Activated CD4-positive, alpha-beta T cell treated with anti-CD3 and anti-CD28 coated beads, Interleukin-2, amount 10 ng/mL, durations not matched to agents 7 days and 5 days (primary cell): ENCODE results near the gene CELA2A. TPM values are rescaled to one million over a fixed set of nuclear protein-coding genes. Genes with fewer than 3 reads are reported as not detected.
A peak's percentile ranks its signal among the peaks of the same experiment; 100 is the strongest.

Source experiments
- CTCF ChIA-PET: fragments of 350-600 bp; sonication (Branson Sonifier 250); formaldehyde crosslinking; loops from one replicate; lab custom pipeline; 2021; ENCODE audit warnings: antibody characterized with exemption; lab: Charles Lee
- POLR2A ChIA-PET: fragments of 350-600 bp; sonication (Branson Sonifier 250); formaldehyde crosslinking; loops from one replicate; lab custom pipeline; 2021; ENCODE audit warnings: antibody characterized with exemption; lab: Charles Lee
- DNase-seq: peaks from one replicate; pipeline ENCODE4 v3.0.0-alpha.2; 2020
- H3K27ac Mint-ChIP-seq: one replicate; pipeline ENCODE4 v1.8.0; 2021; ENCODE audit warnings: mild to moderate bottlenecking, moderate library complexity, mixed read lengths
- H3K27me3 Mint-ChIP-seq: one replicate; pipeline ENCODE4 v1.8.0; 2021; ENCODE audit warnings: mixed read lengths
- H3K36me3 Mint-ChIP-seq: one replicate; pipeline ENCODE4 v1.8.0; 2021; ENCODE audit warnings: low read depth, mixed read lengths
- H3K4me1 Mint-ChIP-seq: one replicate; pipeline ENCODE4 v1.8.0; 2021; ENCODE audit warnings: mixed read lengths
- H3K4me3 Mint-ChIP-seq: one replicate; pipeline ENCODE4 v1.8.0; 2021; ENCODE audit warnings: mild to moderate bottlenecking, moderate library complexity, mixed read lengths
- H3K9me3 Mint-ChIP-seq: one replicate; pipeline ENCODE4 v1.8.0; 2021; ENCODE audit warnings: mixed read lengths
- total RNA-seq, 2 experiments: library from RNA; stranded (reverse); gene quantifications; one replicate each; pipeline ENCODE4 v1.2.3, GENCODE V29; 2021

Gene CELA2A
- total RNA-seq, 2 experiments from 2014 or later: not detected

DNA sequence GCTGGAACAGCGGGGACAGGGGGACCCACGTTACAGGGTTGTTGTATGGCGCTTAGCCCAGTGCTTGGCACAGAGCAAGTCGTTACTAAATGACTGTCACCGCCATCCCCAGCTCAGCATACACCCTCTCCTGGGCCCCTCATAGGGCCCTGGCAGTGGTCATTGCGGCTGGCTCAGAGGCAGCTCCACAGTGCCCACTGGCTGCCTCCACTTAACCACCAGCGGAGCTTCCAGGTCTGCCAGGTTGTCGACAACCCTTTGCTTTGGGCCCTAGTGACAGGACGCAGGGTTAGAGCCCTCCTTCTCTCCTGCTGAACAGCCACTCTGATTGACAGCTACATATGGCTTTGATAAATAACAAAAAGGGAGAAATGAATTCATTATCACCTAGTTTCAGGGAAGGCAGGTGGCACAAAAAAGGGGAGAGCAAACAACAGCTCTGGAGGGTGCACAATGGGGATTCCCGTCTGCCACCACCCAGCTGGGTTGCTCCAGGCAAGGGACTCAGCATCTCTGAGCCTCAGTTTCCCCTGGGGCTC, 42.0 kb upstream of the CELA2A start:
- Mint-ChIP-seq H3K9me3 (no peaks in the 10 kb centered on the region), H3K27me3 (no peaks in the 10 kb centered on the region), H3K36me3 (peaks cover 30% of the 10 kb centered on the region), H3K4me3 (no peak overlapping the region), H3K27ac (no peak overlapping the region), H3K4me1 (peaks cover 71% of the 10 kb centered on the region)
- ChIA-PET POLR2A (no interaction called here), CTCF (interaction anchor here (0.6 to 1.1 kb wide), 4 partner anchors 9 to 185 kb away, joined by 3 to 4 read pairs (median 3); no protein-coding TSS in a partner anchor)
- no peak for DNase-seq

DNA sequence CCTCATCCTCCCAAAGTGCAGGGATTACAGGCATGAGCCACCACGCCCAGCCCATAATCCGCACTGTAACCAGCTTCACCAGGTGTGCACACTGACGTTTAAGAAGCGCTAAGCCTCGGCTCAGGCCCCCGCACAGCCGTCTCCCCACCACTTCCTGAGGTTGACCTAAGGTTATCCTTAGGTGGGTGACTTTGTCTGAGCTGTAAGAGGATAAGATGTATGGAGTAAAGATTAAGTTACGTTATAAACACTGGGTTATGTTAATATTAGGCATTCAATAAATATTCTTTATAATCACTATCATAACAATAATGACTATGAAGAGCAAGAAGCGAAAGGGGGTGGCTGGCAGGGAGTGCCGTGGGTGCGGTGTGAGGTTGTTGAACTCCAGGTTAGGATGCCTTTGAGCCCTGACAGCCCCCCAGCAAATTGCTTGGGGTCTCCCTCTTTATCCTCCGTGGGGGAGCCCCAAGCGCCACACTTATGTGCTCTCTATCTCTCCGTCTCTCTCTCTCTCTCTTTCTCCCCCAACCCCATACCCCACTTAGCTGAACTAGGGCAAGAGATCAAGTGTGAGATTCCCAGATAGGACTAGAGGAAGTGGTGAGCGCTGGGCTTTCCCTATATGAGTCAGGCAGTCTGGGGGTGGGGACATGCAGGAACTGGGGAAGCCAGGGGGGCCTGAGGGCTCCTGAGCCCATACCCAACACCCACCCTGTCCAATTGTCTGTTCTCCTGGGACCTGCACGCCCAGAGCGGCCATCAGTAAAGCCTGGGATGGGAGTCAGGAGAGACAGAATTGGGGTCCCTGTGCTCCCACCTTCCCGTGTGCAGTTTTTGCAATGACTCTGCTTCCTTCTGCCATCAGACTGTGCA, 39.2 kb upstream of the CELA2A start:
- Mint-ChIP-seq H3K4me1 (peaks cover 58% of the 10 kb centered on the region), H3K27ac (peak overlapping the region; percentile 76), H3K27me3 (no peaks in the 10 kb centered on the region), H3K36me3 (peaks cover 35% of the 10 kb centered on the region), H3K9me3 (no peaks in the 10 kb centered on the region), H3K4me3 (peak overlapping the region; percentile 13)
- CTCF ChIA-PET: interaction anchor here (0.6 to 1.0 kb wide), 5 partner anchors 11 to 169 kb away, joined by 3 read pairs; no protein-coding TSS in a partner anchor
- POLR2A ChIA-PET: interaction anchor here (0.5 kb wide), 1 partner anchor 104 kb away, joined by 3 read pairs; no protein-coding TSS in a partner anchor
- peak; percentile 43 for DNase-seq

DNA sequence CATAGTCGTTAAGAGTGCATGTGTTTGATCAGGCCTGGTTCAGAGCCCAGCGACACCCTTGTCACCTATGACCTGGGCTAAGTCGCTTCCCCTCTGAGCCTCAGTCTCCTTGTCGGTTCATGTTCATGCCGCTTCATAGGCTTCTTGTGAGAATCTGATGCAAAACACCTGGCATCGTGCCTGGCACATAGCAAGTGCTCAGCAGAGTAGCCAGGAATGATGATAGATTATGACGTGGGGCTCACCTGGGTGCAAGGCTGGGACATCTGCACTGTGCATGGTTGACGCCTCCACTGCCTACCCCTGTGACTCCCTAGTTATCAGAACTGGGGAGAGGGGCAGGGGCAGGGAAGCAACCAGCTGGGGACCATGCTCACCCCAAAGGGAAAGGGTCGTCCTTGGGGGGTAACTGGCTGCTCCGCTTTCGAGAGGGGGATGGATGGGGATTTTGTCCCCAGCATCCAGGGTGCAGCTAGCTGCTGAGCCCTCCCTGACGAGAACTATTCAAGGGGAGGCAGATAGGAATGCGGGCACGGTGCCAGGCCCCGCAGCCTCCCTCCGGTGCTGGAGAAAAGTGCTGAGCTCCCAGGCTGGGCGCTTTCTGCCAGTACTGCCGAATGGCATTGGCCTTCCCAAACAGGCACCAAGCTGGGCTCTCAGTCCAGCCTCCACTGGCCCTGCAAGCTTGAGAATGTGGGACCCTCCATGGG, 37.6 kb upstream of the CELA2A start:
- H3K4me3 Mint-ChIP-seq: no peak overlapping the region
- CTCF ChIA-PET: interaction anchor here (1.4 to 1.7 kb wide), 3 partner anchors 13 to 81 kb away, joined by 3 to 4 read pairs (median 3); no protein-coding TSS in a partner anchor
- peaks cover 48% of the 10 kb centered on the region for H3K4me1 Mint-ChIP-seq
- peaks cover 31% of the 10 kb centered on the region for H3K36me3 Mint-ChIP-seq
- H3K27ac Mint-ChIP-seq: no peak overlapping the region
- H3K9me3 Mint-ChIP-seq: no peaks in the 10 kb centered on the region
- POLR2A ChIA-PET: no interaction called here
- H3K27me3 Mint-ChIP-seq: no peaks in the 10 kb centered on the region
- DNase-seq: no peak

DNA sequence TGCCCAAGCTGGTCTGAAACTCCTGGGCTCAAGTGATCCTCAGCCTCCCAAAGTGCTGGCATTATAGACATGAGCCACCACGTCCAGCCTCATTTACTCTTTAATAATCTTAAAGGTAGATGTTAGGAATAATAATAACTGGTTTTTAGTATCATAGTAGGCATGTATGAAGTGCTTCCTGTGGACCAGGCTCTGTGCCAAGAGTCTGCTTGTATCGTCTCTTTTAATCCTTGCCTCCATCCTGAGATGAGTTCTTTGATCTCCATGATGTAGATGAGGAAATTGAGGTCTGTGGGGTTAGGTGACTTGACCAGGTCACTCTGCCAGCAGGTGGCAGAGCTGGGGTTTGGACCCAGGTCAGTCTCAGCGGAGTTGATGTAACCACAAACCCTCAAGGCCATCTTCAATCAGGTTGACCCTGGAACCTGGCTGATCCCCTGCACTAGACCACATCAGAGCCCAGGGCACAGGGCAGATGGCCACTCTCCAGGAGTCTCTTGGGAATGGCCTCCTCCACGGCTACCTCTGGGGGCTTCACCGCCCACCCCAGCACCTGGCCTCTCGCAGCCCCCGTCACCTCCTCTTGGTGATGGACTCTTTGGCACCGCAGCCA, 35.6 kb upstream of the CELA2A start:
- H3K27me3 Mint-ChIP-seq: no peaks in the 10 kb centered on the region
- no peak overlapping the region for H3K4me3 Mint-ChIP-seq
- DNase-seq: no peak
- ChIA-PET POLR2A (no interaction called here), CTCF (interaction anchor here (1.0 to 2.0 kb wide), 5 partner anchors 9 to 62 kb away, joined by 4 to 5 read pairs (median 4); no protein-coding TSS in a partner anchor)
- no peaks in the 10 kb centered on the region for H3K9me3 Mint-ChIP-seq
- no peak overlapping the region for H3K27ac Mint-ChIP-seq
- peaks cover 29% of the 10 kb centered on the region for H3K4me1 Mint-ChIP-seq
- H3K36me3 Mint-ChIP-seq: peaks cover 20% of the 10 kb centered on the region

DNA sequence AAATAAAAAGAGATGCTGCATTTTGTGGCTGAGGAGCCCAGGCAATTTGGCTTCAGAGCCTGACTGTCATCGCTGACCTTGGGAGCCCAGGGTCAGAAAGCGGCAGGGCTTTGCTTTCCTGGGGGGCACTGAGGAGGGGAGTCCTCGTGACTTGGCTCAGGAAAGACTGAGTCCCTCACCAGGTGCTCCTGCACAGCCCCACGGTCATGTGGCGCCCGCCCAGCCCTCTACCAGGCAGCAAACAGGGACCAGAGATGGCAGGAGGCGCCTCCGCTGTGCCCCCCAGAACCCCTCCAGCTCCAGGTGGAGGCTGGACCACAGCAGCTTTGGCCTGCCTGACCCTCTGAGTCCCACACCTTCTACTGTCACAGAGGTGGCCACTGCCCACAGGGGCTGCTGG, 33.7 kb upstream of the CELA2A start:
- CTCF ChIA-PET: interaction anchor here (1.6 kb wide), 1 partner anchor 9 kb away, joined by 5 read pairs; no protein-coding TSS in a partner anchor
- H3K4me1 Mint-ChIP-seq: peaks cover 14% of the 10 kb centered on the region
- peaks cover 24% of the 10 kb centered on the region for H3K36me3 Mint-ChIP-seq

DNA sequence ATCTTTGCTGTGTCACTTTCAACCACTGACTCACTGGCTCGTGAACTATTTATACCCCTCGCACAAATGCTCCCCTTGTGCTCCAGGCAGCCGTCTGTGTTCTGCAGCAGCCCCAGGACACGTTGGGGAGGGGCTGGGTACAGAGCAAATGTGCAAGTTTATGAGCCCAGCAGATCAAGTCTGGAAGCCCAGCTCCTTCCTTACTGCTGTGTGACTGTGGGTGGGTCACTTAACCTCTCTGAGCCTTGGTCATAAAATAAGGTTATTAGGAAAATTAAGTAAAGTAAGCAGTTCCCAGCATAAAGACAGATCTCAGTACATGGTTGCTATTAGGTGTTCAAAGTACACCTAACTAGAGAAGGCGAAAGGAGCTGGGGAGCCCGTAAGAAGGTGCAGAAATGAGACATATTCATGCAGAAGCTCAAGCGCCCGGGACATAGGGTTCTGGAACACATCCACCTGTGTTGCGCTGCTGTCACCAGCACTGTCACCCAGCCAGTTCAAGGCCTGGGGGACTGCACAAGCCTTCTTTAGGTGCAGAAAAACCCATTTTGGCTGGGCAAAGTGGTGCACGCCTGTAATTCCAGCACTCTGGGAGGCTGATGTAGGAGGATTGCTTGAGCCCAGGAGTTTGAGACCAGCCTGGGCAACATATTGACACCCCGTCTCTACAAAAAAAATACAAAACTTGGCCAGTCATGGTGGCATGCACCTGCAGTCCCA, 33.0 kb upstream of the CELA2A start:
- H3K27ac Mint-ChIP-seq: no peak overlapping the region
- DNase-seq: no peak
- no peaks in the 10 kb centered on the region for H3K9me3 Mint-ChIP-seq
- peaks cover 24% of the 10 kb centered on the region for H3K36me3 Mint-ChIP-seq
- POLR2A ChIA-PET: no interaction called here
- H3K27me3 Mint-ChIP-seq: no peaks in the 10 kb centered on the region
- no peak overlapping the region for H3K4me3 Mint-ChIP-seq
- peaks cover 12% of the 10 kb centered on the region for H3K4me1 Mint-ChIP-seq
- CTCF ChIA-PET: interaction anchor here (0.7 to 1.6 kb wide), 2 partner anchors 8 to 243 kb away, joined by 4 to 5 read pairs; no protein-coding TSS in a partner anchor

More for the DNA sequence above, 33.7 kb upstream of the CELA2A start:
- no peaks in the 10 kb centered on the region for H3K27me3 Mint-ChIP-seq
- no peaks in the 10 kb centered on the region for H3K9me3 Mint-ChIP-seq
- POLR2A ChIA-PET: no interaction called here
- no peak for DNase-seq
- no peak overlapping the region for H3K4me3 Mint-ChIP-seq
- no peak overlapping the region for H3K27ac Mint-ChIP-seq

DNA sequence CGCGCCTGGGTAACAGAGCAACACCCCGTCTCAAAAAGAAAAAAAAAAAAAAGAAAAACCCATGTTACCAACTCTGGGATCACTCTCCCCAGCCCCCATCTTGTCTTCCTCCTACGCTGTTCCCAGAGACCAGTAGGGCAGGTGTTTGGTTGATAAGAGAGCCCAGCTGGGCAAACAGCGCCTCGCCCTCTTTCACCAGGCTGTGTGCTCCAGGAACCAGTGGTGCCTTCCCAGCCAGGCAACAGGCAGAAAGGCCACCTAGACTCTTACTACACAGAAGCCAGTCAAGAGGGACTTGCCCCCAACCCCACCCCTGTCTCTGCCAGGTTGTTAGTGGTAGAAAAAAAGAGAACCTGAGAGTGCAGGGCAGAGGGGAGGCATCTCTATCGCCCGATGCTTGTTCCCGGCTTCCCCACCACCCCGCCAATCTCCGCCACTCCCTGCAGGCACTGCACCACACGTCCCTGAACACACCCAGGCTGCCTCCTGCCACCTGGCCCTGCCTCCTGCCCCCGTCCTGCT, 32.3 kb upstream of the CELA2A start:
- peaks cover 9% of the 10 kb centered on the region for H3K4me1 Mint-ChIP-seq
- CTCF ChIA-PET: interaction anchor here (0.6 to 0.7 kb wide), 2 partner anchors 39 to 244 kb away, joined by 3 to 4 read pairs; no protein-coding TSS in a partner anchor

DNA sequence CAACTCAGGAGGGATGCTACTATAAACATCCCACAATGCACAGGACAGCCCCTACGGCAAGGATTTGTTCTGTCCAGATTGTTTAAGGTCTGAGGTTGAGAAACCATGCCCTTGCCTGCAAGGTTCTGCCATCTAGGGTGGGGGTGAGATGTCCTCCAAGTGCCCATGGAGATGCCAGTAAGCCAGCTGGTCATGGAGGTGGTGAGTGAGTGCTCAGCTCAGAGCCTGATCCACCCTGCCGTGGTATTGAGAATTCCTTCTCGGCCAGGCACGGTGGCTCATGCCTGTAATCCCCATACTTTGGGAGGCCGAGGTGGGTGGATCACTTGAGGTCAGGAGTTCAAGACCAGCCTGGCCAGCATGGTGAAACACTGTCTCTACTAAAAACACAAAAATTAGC, 31.6 kb upstream of the CELA2A start:
- Mint-ChIP-seq H3K9me3 (no peaks in the 10 kb centered on the region), H3K27ac (no peak overlapping the region), H3K4me1 (peaks cover 9% of the 10 kb centered on the region), H3K36me3 (peaks cover 19% of the 10 kb centered on the region), H3K4me3 (no peak overlapping the region), H3K27me3 (no peaks in the 10 kb centered on the region)
- DNase-seq: no peak
- ChIA-PET CTCF (no interaction called here), POLR2A (no interaction called here)

More for the DNA sequence above, 32.3 kb upstream of the CELA2A start:
- no peaks in the 10 kb centered on the region for H3K9me3 Mint-ChIP-seq
- H3K36me3 Mint-ChIP-seq: peaks cover 21% of the 10 kb centered on the region
- DNase-seq: no peak
- H3K4me3 Mint-ChIP-seq: no peak overlapping the region
- POLR2A ChIA-PET: no interaction called here
- H3K27ac Mint-ChIP-seq: no peak overlapping the region
- no peaks in the 10 kb centered on the region for H3K27me3 Mint-ChIP-seq

DNA sequence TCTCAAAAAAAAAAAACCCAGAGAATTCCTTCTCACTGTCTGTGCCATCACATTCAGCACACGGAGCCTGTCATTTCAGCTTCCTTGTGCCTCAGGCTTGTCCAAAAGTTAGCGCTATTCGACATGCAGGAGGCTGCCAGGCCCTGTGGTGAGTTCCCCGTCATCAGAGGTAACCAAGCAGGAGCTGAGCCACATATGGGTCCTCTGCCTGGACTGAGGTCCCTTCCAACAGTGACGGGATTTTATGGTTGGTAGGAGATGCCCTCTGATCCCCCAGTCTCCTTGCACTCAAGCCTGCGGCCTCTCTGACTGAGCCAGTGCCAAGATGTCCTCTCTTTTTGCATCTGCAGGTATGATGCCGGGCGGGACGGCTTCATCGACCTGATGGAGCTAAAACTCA, 31.0 kb upstream of the CELA2A start:
- H3K4me3 Mint-ChIP-seq: no peak overlapping the region
- CTCF ChIA-PET: interaction anchor here (0.6 to 2.0 kb wide), 2 partner anchors 102 to 108 kb away, joined by 3 to 10 read pairs; no protein-coding TSS in a partner anchor
- no peak for DNase-seq
- H3K4me1 Mint-ChIP-seq: peaks cover 9% of the 10 kb centered on the region
- H3K27me3 Mint-ChIP-seq: no peaks in the 10 kb centered on the region
- H3K9me3 Mint-ChIP-seq: no peaks in the 10 kb centered on the region
- POLR2A ChIA-PET: no interaction called here
- H3K36me3 Mint-ChIP-seq: peaks cover 16% of the 10 kb centered on the region
- no peak overlapping the region for H3K27ac Mint-ChIP-seq

DNA sequence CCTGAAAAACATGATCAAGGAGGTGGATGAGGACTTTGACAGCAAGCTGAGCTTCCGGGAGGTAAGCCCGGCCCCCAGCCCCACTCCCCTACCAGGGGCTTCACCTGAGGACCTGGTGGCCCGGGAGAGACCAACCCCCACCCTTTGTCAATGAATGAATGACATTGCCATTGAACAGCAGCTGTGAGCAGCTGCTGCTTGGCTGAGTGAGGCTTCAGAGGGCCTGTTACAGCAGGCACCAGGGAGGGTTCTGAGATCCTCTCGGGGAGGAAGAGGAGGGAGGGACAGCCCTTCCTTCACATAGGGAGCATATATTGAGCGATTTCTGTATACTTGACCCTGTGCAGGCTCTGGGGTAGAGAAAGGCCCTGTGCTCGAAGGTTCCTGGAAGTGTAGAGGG, 30.6 kb upstream of the CELA2A start:
- Mint-ChIP-seq H3K4me3 (no peak overlapping the region), H3K27me3 (no peaks in the 10 kb centered on the region), H3K9me3 (no peaks in the 10 kb centered on the region), H3K4me1 (peaks cover 6% of the 10 kb centered on the region), H3K27ac (peak overlapping the region; percentile 43), H3K36me3 (peaks cover 12% of the 10 kb centered on the region)
- no peak for DNase-seq
- POLR2A ChIA-PET: no interaction called here
- CTCF ChIA-PET: interaction anchor here (0.6 to 2.0 kb wide), 2 partner anchors 102 to 108 kb away, joined by 3 to 10 read pairs; no protein-coding TSS in a partner anchor

DNA sequence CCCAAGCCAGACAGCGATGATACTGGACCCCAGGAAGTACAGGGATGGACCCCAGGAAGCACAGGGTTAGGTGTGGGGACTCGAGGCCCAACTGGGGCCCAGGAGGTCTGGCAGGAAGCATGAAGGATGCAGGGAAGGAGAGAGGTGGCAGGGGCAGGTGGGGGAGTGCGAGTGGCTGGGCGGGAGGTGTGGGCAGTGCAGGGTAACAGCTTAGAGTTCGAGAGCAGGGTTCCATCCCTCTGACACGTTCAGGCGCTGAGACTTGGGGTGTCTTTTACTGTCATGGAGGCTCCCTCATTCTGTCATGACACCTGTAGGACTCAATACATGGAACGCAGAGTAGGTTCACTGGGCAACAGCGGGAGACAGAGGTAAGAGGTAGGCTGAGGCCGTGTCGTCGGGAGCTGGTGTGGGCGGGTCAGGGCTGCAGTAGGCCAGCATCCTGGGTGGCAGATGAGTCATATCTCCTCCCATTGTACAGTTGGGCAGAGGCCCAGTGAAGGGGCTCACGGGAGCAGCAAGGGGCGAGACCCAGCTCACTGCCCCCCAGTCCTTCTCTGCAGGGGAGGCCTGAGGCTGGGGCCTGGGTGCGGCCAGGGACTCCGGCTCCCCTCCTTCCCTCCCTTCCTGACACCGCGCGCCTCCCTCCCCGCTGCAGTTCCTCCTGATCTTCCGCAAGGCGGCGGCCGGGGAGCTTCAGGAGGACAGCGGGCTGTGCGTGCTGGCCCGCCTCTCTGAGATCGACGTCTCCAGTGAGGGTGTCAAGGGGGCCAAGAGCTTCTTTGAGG, 29.8 kb upstream of the CELA2A start:
- H3K4me1 Mint-ChIP-seq: peaks cover 4% of the 10 kb centered on the region
- no peak overlapping the region for H3K4me3 Mint-ChIP-seq
- POLR2A ChIA-PET: no interaction called here
- no peak overlapping the region for H3K27ac Mint-ChIP-seq
- no peaks in the 10 kb centered on the region for H3K9me3 Mint-ChIP-seq
- no peak for DNase-seq
- peaks cover 10% of the 10 kb centered on the region for H3K36me3 Mint-ChIP-seq
- CTCF ChIA-PET: interaction anchor here (1.1 to 2.0 kb wide), 3 partner anchors 20 to 103 kb away, joined by 3 to 10 read pairs (median 4); no protein-coding TSS in a partner anchor
- no peaks in the 10 kb centered on the region for H3K27me3 Mint-ChIP-seq
